Adipose tissue (tissue), 3 donors: Measurements from ENCODE around the gene TRNAU1AP. TPM values are rescaled to one million over a fixed set of nuclear protein-coding genes. Genes with fewer than 3 reads are reported as not detected.
A peak's percentile ranks its signal among the peaks of the same experiment; 100 is the strongest.
"Not testable (repeated sequence)": the region's sequence is repeated elsewhere in the genome, so short reads cannot be mapped to it uniquely, and the experiment has no call there.

Experiments used
- H3K27ac ChIP-seq: one replicate; pipeline ENCODE4 v1.5.1; 2013; ENCODE audit warnings: low read depth, low read length
- WGBS, 3 donors: extraction: QIAGEN DNeasy Blood & Tissue Kit; methylation state at CpG; one replicate each; pipeline ENCODE4 v1.1.7; 2013; 5-methylcytosine and 5-hydroxymethylcytosine counted together
- polyA plus RNA-seq, 3 donors: library from polyadenylated mRNA; stranded (reverse); fragments of 200-250 nt; gene quantifications; one replicate each; pipeline ENCODE4 v1.2.3, GENCODE V29; 2013
- donor health status: healthy with polysubstance abuse.
- donor health status: Bipolar disorder and iron deficiency.
- donor health status: healthy.

Gene TRNAU1AP
- polyA plus RNA-seq, 3 donors, result 12.8 to 20.8 (median 17.0) TPM

- no peak overlapping the region for H3K27ac ChIP-seq
- 99% methylated on average over 7 of the region's 7 CpGs for WGBS, 3 donors
These were observed 12.2 kb downstream of the TRNAU1AP start for GRCh38 chr1:28565040-28565439.

GRCh38 chr1:28565726-28566125 is 12.8 kb downstream of the TRNAU1AP start:
- H3K27ac ChIP-seq, result no peak overlapping the region
- 99 to 100% (median 99%) methylated on average over 6 of the region's 6 CpGs for WGBS, 3 donors

GRCh38 chr1:28566931-28567330 is 14.0 kb downstream of the TRNAU1AP start:
- H3K27ac ChIP-seq, result no peak overlapping the region
- 88 to 92% (median 90%) methylated on average over 2 of the region's 2 CpGs for WGBS, 3 donors

- 86 to 91% (median 89%) methylated on average over 4 of the region's 4 CpGs for WGBS, 3 donors
- H3K27ac ChIP-seq, result no peak overlapping the region
These were observed 19.0 kb downstream of the TRNAU1AP start for GRCh38 chr1:28571911-28572310.

- H3K27ac ChIP-seq, result not testable (repeated sequence)
- WGBS, 3 donors, result 84 to 94% (median 89%) methylated on average over 12 of the region's 12 CpGs
These were observed 20.0 kb downstream of the TRNAU1AP start for GRCh38 chr1:28572891-28573290.

GRCh38 chr1:28573564-28573963 is 20.7 kb downstream of the TRNAU1AP start:
- H3K27ac ChIP-seq, result no peak overlapping the region
- WGBS, 3 donors, result 97 to 98% (median 97%) methylated on average over 11 of the region's 11 CpGs

- H3K27ac ChIP-seq, result no peak overlapping the region
These were observed 24.3 kb downstream of the TRNAU1AP start for GRCh38 chr1:28577052-28577678.

GRCh38 chr1:28577738-28578536 is 25.1 kb downstream of the TRNAU1AP start:
- H3K27ac ChIP-seq, result no peak overlapping the region
- 73 to 78% (median 76%) methylated on average over 6 of the region's 6 CpGs for WGBS, 3 donors

More at GRCh38 chr1:28577052-28577678, 24.3 kb downstream of the TRNAU1AP start:
- WGBS, 3 donors, result 83 to 96% (median 93%) methylated on average over 1 of the region's 1 CpG

- 79 to 85% (median 83%) methylated on average over 6 of the region's 6 CpGs for WGBS, 3 donors
- no peak overlapping the region for H3K27ac ChIP-seq
These were observed 25.9 kb downstream of the TRNAU1AP start for GRCh38 chr1:28578696-28579218.

- WGBS, 3 donors, result 80 to 96% (median 91%) methylated on average over 1 of the region's 1 CpG
- H3K27ac ChIP-seq, result no peak overlapping the region
These were observed 26.5 kb downstream of the TRNAU1AP start for GRCh38 chr1:28579401-28579800.

GRCh38 chr1:28580722-28581530 is 28.0 kb downstream of the TRNAU1AP start:
- 0 to 2% (median 1%) methylated on average over 26 of the region's 26 CpGs for WGBS, 3 donors
- H3K27ac ChIP-seq, result no peak overlapping the region

- peak overlapping the region; percentile 33 for H3K27ac ChIP-seq
- WGBS, 3 donors, result 0 to 1% (median 0%) methylated on average over 72 to 75 of the region's 75 CpGs
These were observed 28.8 kb downstream of the TRNAU1AP start for GRCh38 chr1:28581531-28582247.

GRCh38 chr1:28582248-28582615 is 29.3 kb downstream of the TRNAU1AP start:
- H3K27ac ChIP-seq, result no peak overlapping the region
- 0 to 3% (median 1%) methylated on average over 10 of the region's 10 CpGs for WGBS, 3 donors

- not testable (repeated sequence) for H3K27ac ChIP-seq
- WGBS, 3 donors, result 87 to 95% (median 94%) methylated on average over 19 of the region's 19 CpGs
These were observed 33.9 kb downstream of the TRNAU1AP start for GRCh38 chr1:28586585-28587391.

GRCh38 chr1:28591708-28592320 is 38.9 kb downstream of the TRNAU1AP start, which contains the start of gene RAB42:
Gene RAB42, plus strand, starts transcription at chr1:28592265. Its CDS starts 247 bp downstream, at chr1:28592512.
- no peak within 1 kb of the TSS for H3K27ac ChIP-seq
- WGBS, 3 donors, result 30 to 38% (median 36%) methylated on average over 9 to 13 of the region's 13 CpGs

GRCh38 chr1:28592321-28593071 is 39.6 kb downstream of the TRNAU1AP start:
- 2 to 4% (median 3%) methylated on average over 60 to 81 of the region's 81 CpGs for WGBS, 3 donors
- H3K27ac ChIP-seq, result no peak overlapping the region
